Psoas muscle (tissue), 8 donors: Measurements from ENCODE around the gene IFNK. TPM values are rescaled to one million over a fixed set of nuclear protein-coding genes. Genes with fewer than 3 reads are reported as not detected.

Source experiments
- ATAC-seq, 4 donors: fragments of 200-7000 bp; cut with Tn5 transposase; one replicate each; pipeline ENCODE4 v1.9.1; 2020; ENCODE audit warnings: moderate library complexity in 3 of 4, mild to moderate bottlenecking in 2 of 4
- DNase-seq, 2 donors: peaks; one replicate each; pipeline ENCODE4 v3.0.0-alpha.2; 2020
- H3K27ac ChIP-seq: fragments of 200-600 bp; one replicate; pipeline ENCODE4 v1.8.0; 2022
- H3K27me3 ChIP-seq, 3 donors: fragments of 200-600 bp in 1 of 3; one replicate each; pipeline versions ENCODE4 v1.6.1 to v1.8.0; 2013 to 2022; ENCODE audit warnings: low read length in 2 of 3, mild to moderate bottlenecking in 2 of 3, moderate library complexity in 1 of 3; ENCODE audit not compliant: insufficient read depth in 3 of 3
- H3K36me3 ChIP-seq, 2 donors: fragments of 200-600 bp in 1 of 2; one replicate each; pipeline versions ENCODE4 v1.6.1 to v1.8.0; 2013 to 2022; ENCODE audit warnings: low read depth in 1 of 2, mild to moderate bottlenecking in 1 of 2, moderate library complexity in 1 of 2; ENCODE audit not compliant: insufficient read depth in 1 of 2
- H3K4me1 ChIP-seq: fragments of 200-600 bp; one replicate; pipeline ENCODE4 v1.8.0; 2022
- H3K4me3 ChIP-seq: fragments of 200-600 bp; one replicate; pipeline ENCODE4 v1.8.0; 2022; ENCODE audit warnings: mild to moderate bottlenecking
- H3K9me3 ChIP-seq: fragments of 200-600 bp; one replicate; pipeline ENCODE4 v1.8.0; 2022
- WGBS, 3 donors: extraction: QIAGEN DNeasy Blood & Tissue Kit; methylation state at CpG; one replicate each; pipeline versions ENCODE4 v1.1.6 to v1.1.7; 2013; 5-methylcytosine and 5-hydroxymethylcytosine counted together
- intact Hi-C, 2 donors: fragments of 100-400 bp; cut with DNase I; formaldehyde crosslinking; loops; one replicate each; pipeline versions ENCODE4 v1.11.0 to v1.14.2; 2022
- polyA plus RNA-seq, 3 donors: library from polyadenylated mRNA; stranded (reverse); fragments of 200-250 nt; gene quantifications; one replicate each; pipeline ENCODE4 v1.2.3, GENCODE V29; 2013
- total RNA-seq, 4 donors: library from RNA; stranded (reverse); fragmentation: NEBNext Ultra II Directional in 2 of 4; extraction: Animal tissue kit (Norgen Biotek cat#: 25700) in 2 of 4; gene quantifications; one replicate each; pipeline versions ENCODE4 v1.2.1 to v1.2.4, GENCODE V29; 2021 to 2023
- TF ChIP-seq, protein P1 (sequence below): fragments of 200-600 bp; IDR thresholded peaks from one replicate; pipeline ENCODE4 v1.8.0; 2022; ENCODE audit warnings: antibody characterized with exemption
- donor health status: healthy with polysubstance abuse.
- donor health status: DM: no; HTN: no; CAD: no; lungs with moderate emphysema.
- donor health status: Bipolar disorder and iron deficiency.
- donor health status: healthy.
- donor health status: DM: yes; HTN: yes; CAD: no.
- donor health status: DM: no; HTN: no; CAD: no.
- donor health status: DM: no; HTN: no; CAD: no.
- donor health status: DM: yes; HTN: yes; CAD: no.

IFNK gene
- total and polyA plus RNA-seq, 7 donors = not detected

DNA sequence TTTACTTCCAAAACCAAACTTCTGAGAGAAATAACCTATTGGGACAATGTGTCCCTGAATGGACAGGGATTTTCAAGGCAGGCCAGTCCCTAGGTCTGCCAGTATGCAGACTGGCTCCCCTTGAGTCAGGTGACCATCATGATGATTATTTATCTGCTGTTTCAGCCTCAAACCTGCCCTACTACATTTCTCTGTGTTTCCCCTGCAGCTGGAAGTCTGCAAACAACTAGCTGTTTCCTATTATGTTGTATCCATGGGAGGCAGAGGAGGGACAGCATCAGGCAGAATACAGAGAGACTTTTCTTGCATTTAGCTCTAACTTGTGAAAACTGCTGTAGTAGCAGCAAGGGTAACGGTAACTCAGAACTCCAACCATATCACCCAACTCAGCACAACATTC, 36.2 kb upstream of the IFNK start:
- no peak for DNase-seq
- ATAC-seq = no peak
- Histone ChIP-seq H3K27ac (no peak overlapping the region), H3K4me1 (no peaks in the 10 kb centered on the region), H3K27me3 (no peaks in the 10 kb centered on the region), H3K4me3 (no peak overlapping the region), H3K36me3 (no peaks in the 10 kb centered on the region), H3K9me3 (no peaks in the 10 kb centered on the region)
- intact Hi-C loops = loop anchor here in 1 of 2 donors (5.0 kb wide), 1 partner anchor 39 kb away; the partner anchor contains the start of gene MOB3B
- TF ChIP-seq, protein P1, sequence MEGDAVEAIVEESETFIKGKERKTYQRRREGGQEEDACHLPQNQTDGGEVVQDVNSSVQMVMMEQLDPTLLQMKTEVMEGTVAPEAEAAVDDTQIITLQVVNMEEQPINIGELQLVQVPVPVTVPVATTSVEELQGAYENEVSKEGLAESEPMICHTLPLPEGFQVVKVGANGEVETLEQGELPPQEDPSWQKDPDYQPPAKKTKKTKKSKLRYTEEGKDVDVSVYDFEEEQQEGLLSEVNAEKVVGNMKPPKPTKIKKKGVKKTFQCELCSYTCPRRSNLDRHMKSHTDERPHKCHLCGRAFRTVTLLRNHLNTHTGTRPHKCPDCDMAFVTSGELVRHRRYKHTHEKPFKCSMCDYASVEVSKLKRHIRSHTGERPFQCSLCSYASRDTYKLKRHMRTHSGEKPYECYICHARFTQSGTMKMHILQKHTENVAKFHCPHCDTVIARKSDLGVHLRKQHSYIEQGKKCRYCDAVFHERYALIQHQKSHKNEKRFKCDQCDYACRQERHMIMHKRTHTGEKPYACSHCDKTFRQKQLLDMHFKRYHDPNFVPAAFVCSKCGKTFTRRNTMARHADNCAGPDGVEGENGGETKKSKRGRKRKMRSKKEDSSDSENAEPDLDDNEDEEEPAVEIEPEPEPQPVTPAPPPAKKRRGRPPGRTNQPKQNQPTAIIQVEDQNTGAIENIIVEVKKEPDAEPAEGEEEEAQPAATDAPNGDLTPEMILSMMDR = no peak
- WGBS, 3 donors = 96 to 100% (median 98%) methylated on average over 1 of the region's 1 CpG

DNA sequence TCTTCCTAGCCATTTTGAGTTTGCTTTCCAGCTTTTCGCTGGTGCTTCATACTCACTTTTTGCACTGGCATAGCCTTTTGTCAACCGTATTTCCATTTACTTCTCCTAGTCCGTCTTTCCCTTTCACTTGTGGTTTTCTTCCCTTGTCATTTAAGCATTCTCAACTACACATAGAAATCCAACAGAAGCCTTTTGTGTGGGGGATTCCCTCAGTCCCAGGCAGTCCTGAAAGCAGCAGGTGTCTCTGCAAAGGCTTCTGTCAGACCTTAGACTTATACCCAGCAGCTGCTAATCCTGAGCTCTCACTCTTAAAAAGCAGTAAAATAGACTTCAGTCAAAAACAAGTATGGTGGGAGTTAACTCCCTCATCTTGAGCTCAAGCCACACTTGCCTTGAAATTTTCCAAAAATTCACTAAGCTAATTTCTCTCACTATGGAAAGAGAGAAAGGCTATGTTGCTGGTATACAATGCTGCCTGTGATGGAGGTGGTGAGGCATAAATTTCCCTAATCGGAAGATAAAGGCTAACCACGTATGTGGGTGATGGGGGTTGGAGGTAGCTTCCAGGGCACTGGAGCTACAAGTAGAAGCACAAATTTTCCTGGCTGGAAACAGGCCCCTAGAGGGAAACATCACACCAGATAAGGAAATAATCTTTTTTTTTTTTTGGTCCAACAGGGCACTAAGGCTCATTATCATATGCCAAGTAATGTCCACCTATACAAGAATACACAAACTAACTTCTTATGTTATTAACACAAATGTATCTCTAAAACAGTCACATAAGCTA, 34.8 kb upstream of the IFNK start:
- TF ChIP-seq, protein P1 = no peak
- no peaks in the 10 kb centered on the region for H3K36me3 ChIP-seq
- H3K27ac ChIP-seq = no peak overlapping the region
- no peak overlapping the region for H3K4me3 ChIP-seq
- WGBS, 3 donors = 80 to 82% (median 81%) methylated on average over 5 of the region's 5 CpGs
- intact Hi-C loops = loop anchor here in 1 of 2 donors (5.0 kb wide), 1 partner anchor 38 kb away; the partner anchor contains the start of gene MOB3B
- no peaks in the 10 kb centered on the region for H3K9me3 ChIP-seq
- H3K4me1 ChIP-seq = no peaks in the 10 kb centered on the region
- H3K27me3 ChIP-seq = no peaks in the 10 kb centered on the region
- DNase-seq = no peak
- ATAC-seq = no peak

DNA sequence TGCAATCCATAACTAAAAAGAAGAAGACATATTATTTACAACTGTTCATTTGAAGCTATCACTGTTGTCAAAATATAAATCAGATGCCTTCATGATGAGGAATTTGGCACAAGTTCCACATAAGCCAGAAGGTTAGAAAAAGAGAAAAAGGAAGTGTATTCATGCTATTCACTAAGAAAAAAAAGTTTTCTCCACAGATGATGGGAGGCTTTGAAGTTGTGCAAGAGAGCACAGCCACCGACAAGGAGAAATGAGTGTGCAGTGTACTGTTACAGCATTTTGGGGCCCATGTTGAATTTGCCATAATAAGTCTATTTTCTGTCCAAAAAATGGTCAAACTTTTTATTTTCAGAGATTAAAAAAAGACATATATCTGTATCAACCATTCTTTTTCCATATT, 32.9 kb upstream of the IFNK start:
- no peak overlapping the region for H3K27ac ChIP-seq
- ATAC-seq (no peak), DNase-seq (no peak)
- no peaks in the 10 kb centered on the region for H3K9me3 ChIP-seq
- intact Hi-C loops = no loop called here
- H3K27me3 ChIP-seq = no peaks in the 10 kb centered on the region
- H3K36me3 ChIP-seq = no peaks in the 10 kb centered on the region
- 33 to 54% (median 36%) methylated on average over 1 of the region's 1 CpG for WGBS, 3 donors
- TF ChIP-seq, protein P1 = no peak
- no peak overlapping the region for H3K4me3 ChIP-seq
- H3K4me1 ChIP-seq = no peaks in the 10 kb centered on the region

DNA sequence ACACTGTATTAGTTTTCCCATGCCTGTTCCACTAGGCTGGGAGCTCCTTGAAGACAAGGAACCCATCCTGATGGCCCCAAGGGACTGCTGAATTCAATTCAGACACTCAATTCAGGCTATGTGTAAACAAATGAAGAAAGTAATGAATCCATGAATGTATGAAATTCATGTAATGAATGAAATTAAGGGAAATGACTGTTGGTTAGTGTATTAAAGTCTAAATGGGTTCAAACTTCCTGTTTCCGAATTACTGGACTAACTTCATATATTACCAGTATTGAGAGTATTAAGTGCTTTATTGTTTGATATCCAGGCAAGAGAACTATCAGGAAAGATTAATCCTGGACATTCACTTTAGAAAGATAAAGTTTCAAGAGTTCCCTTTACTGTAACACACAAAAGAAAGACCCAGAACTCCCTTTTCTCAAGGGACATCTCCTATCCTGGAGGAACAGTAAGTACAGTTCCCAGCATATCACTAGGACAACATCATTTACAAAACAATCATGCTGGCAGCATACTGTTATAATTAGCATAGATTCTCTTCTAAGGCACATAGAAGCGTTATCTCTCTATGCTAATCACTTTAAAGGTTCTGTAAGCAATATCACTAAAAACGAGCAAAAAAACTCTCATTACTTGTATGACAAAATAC, 28.5 kb upstream of the IFNK start:
- H3K27me3 ChIP-seq = no peaks in the 10 kb centered on the region
- TF ChIP-seq, protein P1 = no peak
- H3K4me1 ChIP-seq = no peaks in the 10 kb centered on the region
- DNase-seq (no peak), ATAC-seq (no peak)
- H3K4me3 ChIP-seq = no peak overlapping the region
- intact Hi-C loops = no loop called here
- no peak overlapping the region for H3K27ac ChIP-seq
- no peaks in the 10 kb centered on the region for H3K36me3 ChIP-seq
- H3K9me3 ChIP-seq = no peaks in the 10 kb centered on the region
- WGBS, 3 donors = 60 to 75% (median 61%) methylated on average over 3 of the region's 3 CpGs
